GM21529 (cell line): ENCODE data around the gene APBA1.

ENCODE experiments used
- ATAC-seq: cut with Tn5 transposase; IDR thresholded peaks from one replicate; pipeline ENCODE4 v1.9.1; 2021; ENCODE audit not compliant: unreplicated experiment

Gene APBA1

GRCh38 chr9:69671879-69672595 is at the start of gene APBA1:
Gene APBA1, minus strand, starts transcription at chr9:69672371.
- ATAC-seq = peak; percentile 23

- no peak for ATAC-seq
Measured at GRCh38 chr9:69719983-69720382, 47.8 kb upstream of the APBA1 start.

GRCh38 chr9:69719367-69719766 is 47.2 kb upstream of the APBA1 start:
- ATAC-seq = no peak

GRCh38 chr9:69718218-69718617 is 46.0 kb upstream of the APBA1 start:
- ATAC-seq = no peak

- ATAC-seq = no peak
Measured at GRCh38 chr9:69715825-69716224, 43.7 kb upstream of the APBA1 start.

- ATAC-seq = no peak
Measured at GRCh38 chr9:69715096-69715495, 42.9 kb upstream of the APBA1 start.

- no peak for ATAC-seq
Measured at GRCh38 chr9:69697475-69697874, 25.3 kb upstream of the APBA1 start.

- ATAC-seq = no peak
Measured at GRCh38 chr9:69696802-69697201, 24.6 kb upstream of the APBA1 start.

GRCh38 chr9:69689991-69690538 is 17.9 kb upstream of the APBA1 start:
- no peak for ATAC-seq

GRCh38 chr9:69683927-69684326 is 11.8 kb upstream of the APBA1 start:
- no peak for ATAC-seq

GRCh38 chr9:69678843-69679538 is 6.8 kb upstream of the APBA1 start:
- no peak for ATAC-seq

- no peak for ATAC-seq
Measured at GRCh38 chr9:69677931-69678330, 5.8 kb upstream of the APBA1 start.

GRCh38 chr9:69675563-69675962 is 3.4 kb upstream of the APBA1 start:
- ATAC-seq = no peak

GRCh38 chr9:69674716-69675438 is 2.7 kb upstream of the APBA1 start:
- no peak for ATAC-seq

GRCh38 chr9:69674112-69674685 is 2.0 kb upstream of the APBA1 start:
- ATAC-seq = no peak

GRCh38 chr9:69673311-69673640 is 1.1 kb upstream of the APBA1 start:
- no peak for ATAC-seq

- ATAC-seq = peak; percentile 96
Measured at GRCh38 chr9:69672596-69673310, 582 bp upstream of the APBA1 start.

- ATAC-seq = no peak
Measured at GRCh38 chr9:69671311-69671878, 776 bp downstream of the APBA1 start.

- no peak for ATAC-seq
Measured at GRCh38 chr9:69667306-69667705, 4.9 kb downstream of the APBA1 start.

GRCh38 chr9:69660304-69660703 is 11.9 kb downstream of the APBA1 start:
- no peak for ATAC-seq
